KOPT-K1 (cell line): ENCODE measurements around the gene CHAF1A.

ENCODE experiments used
- H3K27ac ChIP-seq: fragments of 200-600 bp; sonication (generic); 2 replicates; pipeline ENCODE4 v1.5.1; 2016; ENCODE audit warnings: antibody characterized with exemption, mild to moderate bottlenecking, low read depth, low read length; ENCODE audit not compliant: poor library complexity, severe bottlenecking
- H3K36me3 ChIP-seq: fragments of 200-600 bp; sonication (generic); 2 replicates; pipeline ENCODE4 v1.5.1; 2017; ENCODE audit warnings: antibody characterized with exemption, mild to moderate bottlenecking, low read length, moderate library complexity; ENCODE audit not compliant: insufficient read depth
- H3K9me3 ChIP-seq: fragments of 200-600 bp; sonication (generic); 2 replicates; pipeline ENCODE4 v1.5.1; 2017; ENCODE audit warnings: antibody characterized with exemption, low read length, mild to moderate bottlenecking; ENCODE audit not compliant: insufficient read depth, poor library complexity, severe bottlenecking

CHAF1A gene

GRCh38 chr19:4403005-4403761 lies 743 bp downstream of the CHAF1A start:
- no peaks in the 10 kb centered on the region for H3K9me3 ChIP-seq
- H3K27ac ChIP-seq: peak overlapping the region; percentile 92
- peaks cover 43% of the 10 kb centered on the region for H3K36me3 ChIP-seq

DNA sequence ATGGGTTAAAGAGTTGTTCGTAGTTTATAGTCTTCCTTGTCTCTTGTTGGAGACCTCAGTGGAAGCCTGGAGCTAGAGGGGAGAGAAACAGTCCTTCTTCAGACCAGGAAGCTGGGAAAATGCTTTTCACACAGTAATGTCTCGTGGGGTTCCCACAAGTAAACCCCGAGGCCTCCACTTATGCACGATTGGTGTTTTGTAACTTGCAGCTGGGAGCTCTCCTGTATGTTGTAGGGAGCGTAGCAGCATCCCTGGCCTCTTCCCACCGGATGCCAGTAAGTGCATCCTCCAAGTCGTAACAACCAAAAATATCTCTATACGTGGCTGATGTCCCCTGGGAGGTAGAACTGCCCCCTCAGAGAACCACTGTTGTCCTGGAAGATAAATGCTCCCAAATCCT lies 3.5 kb downstream of the CHAF1A start:
- Histone ChIP-seq H3K9me3 (no peaks in the 10 kb centered on the region), H3K36me3 (peaks cover 71% of the 10 kb centered on the region), H3K27ac (no peak overlapping the region)

GRCh38 chr19:4406626-4407025 lies 4.2 kb downstream of the CHAF1A start:
- no peak overlapping the region for H3K27ac ChIP-seq
- peaks cover 77% of the 10 kb centered on the region for H3K36me3 ChIP-seq
- no peaks in the 10 kb centered on the region for H3K9me3 ChIP-seq

GRCh38 chr19:4409123-4409933 lies 6.9 kb downstream of the CHAF1A start:
- Histone ChIP-seq H3K36me3 (peaks cover 98% of the 10 kb centered on the region), H3K9me3 (no peaks in the 10 kb centered on the region), H3K27ac (no peak overlapping the region)

DNA sequence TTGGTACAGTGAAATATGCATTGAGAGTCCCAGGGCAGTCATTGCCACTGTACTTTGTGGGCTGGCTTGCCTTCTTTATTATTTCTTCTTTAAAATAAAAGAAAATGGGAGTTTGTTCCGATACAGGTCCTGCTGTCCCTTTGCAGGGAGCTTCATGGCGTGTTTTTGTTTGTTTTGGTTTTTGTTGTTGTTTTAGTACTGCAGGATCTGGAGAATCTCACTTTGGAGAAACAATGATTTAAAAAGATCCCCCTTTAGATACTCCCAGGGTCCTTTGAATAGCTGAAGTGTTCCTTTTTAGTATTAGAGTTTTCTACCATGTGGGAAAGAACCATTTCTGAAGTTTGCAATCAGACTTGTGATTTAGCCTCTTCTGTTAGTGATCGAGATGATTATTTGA lies 11.1 kb downstream of the CHAF1A start:
- Histone ChIP-seq H3K36me3 (peaks cover 100% of the 10 kb centered on the region), H3K27ac (no peak overlapping the region), H3K9me3 (no peaks in the 10 kb centered on the region)

GRCh38 chr19:4414144-4414799 lies 11.8 kb downstream of the CHAF1A start:
- Histone ChIP-seq H3K36me3 (peaks cover 100% of the 10 kb centered on the region), H3K27ac (no peak overlapping the region), H3K9me3 (no peaks in the 10 kb centered on the region)

- no peak overlapping the region for H3K27ac ChIP-seq
- peaks cover 100% of the 10 kb centered on the region for H3K36me3 ChIP-seq
- H3K9me3 ChIP-seq: no peaks in the 10 kb centered on the region
These were observed 12.4 kb downstream of the CHAF1A start for GRCh38 chr19:4414800-4415321.

- Histone ChIP-seq H3K9me3 (no peaks in the 10 kb centered on the region), H3K27ac (no peak overlapping the region), H3K36me3 (peaks cover 100% of the 10 kb centered on the region)
These were observed 12.9 kb downstream of the CHAF1A start for GRCh38 chr19:4415352-4415751.

DNA sequence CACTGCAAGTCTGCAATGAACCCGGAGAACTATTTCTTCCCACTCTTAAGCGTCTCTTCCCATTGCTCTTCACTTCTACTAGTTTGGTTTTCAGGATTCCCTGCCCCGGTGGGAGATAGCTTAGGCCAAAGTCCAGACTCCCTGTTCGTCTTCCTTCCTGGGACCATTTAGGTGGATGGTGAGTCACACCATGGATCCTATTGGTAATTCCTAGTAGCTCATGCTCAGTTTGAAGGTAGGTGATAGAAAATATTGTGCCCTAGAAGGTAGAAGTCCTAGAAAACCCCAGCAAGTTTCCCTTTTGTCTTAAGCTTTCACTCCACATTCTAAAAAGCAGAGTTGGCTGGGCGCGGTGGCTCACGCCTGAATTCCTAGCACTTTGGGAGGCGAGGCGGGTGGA lies 13.8 kb downstream of the CHAF1A start:
- Histone ChIP-seq H3K27ac (no peak overlapping the region), H3K36me3 (peaks cover 100% of the 10 kb centered on the region), H3K9me3 (no peaks in the 10 kb centered on the region)

DNA sequence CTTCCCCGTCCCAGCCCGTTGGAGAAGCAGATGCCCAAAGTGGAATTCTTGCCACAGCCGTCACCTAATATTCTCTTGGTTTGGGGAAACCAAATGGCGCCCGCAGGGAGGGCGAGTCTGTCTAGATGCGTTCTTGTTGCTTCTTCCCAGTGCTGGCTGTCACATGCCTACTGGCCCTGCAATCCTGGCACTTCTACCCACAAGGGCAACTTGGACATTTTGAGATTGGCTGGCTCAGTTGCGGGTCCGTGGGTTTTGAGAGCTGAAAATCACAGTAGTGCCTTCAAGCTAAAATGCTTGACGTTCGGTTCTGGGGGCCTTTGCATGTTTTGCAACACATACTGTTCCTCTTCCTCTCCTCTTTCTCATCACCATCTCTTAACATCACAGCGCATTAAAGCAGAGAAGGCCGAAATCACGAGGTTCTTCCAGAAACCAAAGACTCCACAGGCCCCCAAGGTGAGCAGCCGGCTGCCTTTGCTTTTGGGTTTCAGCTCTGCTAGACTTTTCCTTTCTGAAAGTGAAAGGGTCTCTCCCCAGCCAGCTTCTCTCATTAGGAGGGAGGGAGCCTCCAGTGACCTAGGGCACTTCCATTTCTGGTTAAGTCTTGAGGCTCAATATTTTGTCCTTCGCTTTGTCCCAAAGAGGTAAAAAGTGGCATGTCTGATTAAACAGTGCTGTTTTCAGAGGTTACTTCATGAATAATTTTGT lies 21.1 kb downstream of the CHAF1A start:
- H3K36me3 ChIP-seq: peaks cover 96% of the 10 kb centered on the region
- no peak overlapping the region for H3K27ac ChIP-seq
- no peaks in the 10 kb centered on the region for H3K9me3 ChIP-seq

GRCh38 chr19:4425537-4425936 lies 23.1 kb downstream of the CHAF1A start:
- Histone ChIP-seq H3K36me3 (peaks cover 96% of the 10 kb centered on the region), H3K9me3 (no peaks in the 10 kb centered on the region), H3K27ac (no peak overlapping the region)

- no peaks in the 10 kb centered on the region for H3K9me3 ChIP-seq
- peaks cover 96% of the 10 kb centered on the region for H3K36me3 ChIP-seq
- H3K27ac ChIP-seq: no peak overlapping the region
These were observed 26.0 kb downstream of the CHAF1A start for GRCh38 chr19:4428326-4428975.

GRCh38 chr19:4429256-4429655 lies 26.8 kb downstream of the CHAF1A start:
- Histone ChIP-seq H3K27ac (no peak overlapping the region), H3K9me3 (no peaks in the 10 kb centered on the region), H3K36me3 (peaks cover 96% of the 10 kb centered on the region)

GRCh38 chr19:4429771-4430171 lies 27.3 kb downstream of the CHAF1A start:
- no peak overlapping the region for H3K27ac ChIP-seq
- H3K36me3 ChIP-seq: peaks cover 96% of the 10 kb centered on the region
- H3K9me3 ChIP-seq: no peaks in the 10 kb centered on the region
